NCI-H2081 (cell line): ENCODE results near the gene UFD1.

Experiments
- DNase-seq, 2 experiments: peaks; one replicate each; lab custom pipeline; 2025; lab: John Stamatoyannopoulos, UW

Gene UFD1

GRCh38 chr22:19470010-19470409, 9.0 kb downstream of the UFD1 start:
- no peak for DNase-seq

- no peak for DNase-seq
Observed at GRCh38 chr22:19469421-19469820, 9.6 kb downstream of the UFD1 start.

GRCh38 chr22:19467912-19468311, 11.1 kb downstream of the UFD1 start:
- no peak for DNase-seq

- DNase-seq, result no peak
Observed at GRCh38 chr22:19466848-19467752, 11.9 kb downstream of the UFD1 start.

GRCh38 chr22:19466126-19466716, 12.8 kb downstream of the UFD1 start:
- peak in 1 of 2 experiments; percentile 9 for DNase-seq

GRCh38 chr22:19464975-19465374, 14.0 kb downstream of the UFD1 start:
- no peak for DNase-seq

GRCh38 chr22:19464546-19464945, 14.4 kb downstream of the UFD1 start:
- no peak for DNase-seq

GRCh38 chr22:19463491-19464469, 15.2 kb downstream of the UFD1 start:
- DNase-seq, result no peak

- DNase-seq, result no peak
Observed at GRCh38 chr22:19463008-19463407, 16.0 kb downstream of the UFD1 start.

GRCh38 chr22:19461506-19461905, 17.5 kb downstream of the UFD1 start:
- no peak for DNase-seq

- DNase-seq, result no peak
Observed at GRCh38 chr22:19460036-19460435, 19.0 kb downstream of the UFD1 start.

GRCh38 chr22:19457828-19458428, 21.1 kb downstream of the UFD1 start:
- DNase-seq, result no peak

GRCh38 chr22:19456541-19456940, 22.5 kb downstream of the UFD1 start:
- DNase-seq, result no peak

GRCh38 chr22:19455585-19456370, 23.2 kb downstream of the UFD1 start:
- no peak for DNase-seq

GRCh38 chr22:19455033-19455432, 24.0 kb downstream of the UFD1 start:
- DNase-seq, result no peak

GRCh38 chr22:19454156-19454555, 24.8 kb downstream of the UFD1 start:
- DNase-seq, result no peak

- no peak for DNase-seq
Observed at GRCh38 chr22:19453718-19454117, 25.3 kb downstream of the UFD1 start.

- DNase-seq, result no peak
Observed at GRCh38 chr22:19451570-19451969, 27.4 kb downstream of the UFD1 start.

- no peak for DNase-seq
Observed at GRCh38 chr22:19450363-19451175, 28.4 kb downstream of the UFD1 start.

GRCh38 chr22:19449422-19449767, 29.6 kb downstream of the UFD1 start:
- no peak for DNase-seq
